Peyer's patch (tissue), 4 donors: ENCODE data around the gene OMA1. TPM values are rescaled to one million over a fixed set of nuclear protein-coding genes. Genes with fewer than 3 reads are reported as not detected.

Source experiments
- DNase-seq, 3 donors: peaks; one replicate each; pipeline ENCODE4 v3.0.0-alpha.2; 2017 to 2019
- H3K27ac ChIP-seq, 4 donors: fragments of 200-600 bp; sonication (generic); one replicate each; pipeline ENCODE4 v1.5.1; 2016 to 2019
- H3K27me3 ChIP-seq, 2 donors: fragments of 200-600 bp; sonication (generic); one replicate each; pipeline ENCODE4 v1.5.1; 2019
- H3K36me3 ChIP-seq, 3 donors: fragments of 200-600 bp; sonication (generic); one replicate each; pipeline ENCODE4 v1.5.1; 2016 to 2019
- H3K4me1 ChIP-seq, 4 donors: fragments of 200-600 bp; sonication (generic); one replicate each; pipeline ENCODE4 v1.5.1; 2016 to 2019
- H3K4me3 ChIP-seq, 4 donors: fragments of 200-600 bp; sonication (generic); 1 replicate in 3 of 4; 2 replicates in 1 of 4; pipeline ENCODE4 v1.5.1; 2016 to 2019; ENCODE audit warnings: mild to moderate bottlenecking in 1 of 4
- H3K9me3 ChIP-seq, 4 donors: fragments of 200-600 bp; sonication (generic); one replicate each; pipeline ENCODE4 v1.5.1; 2016 to 2019; ENCODE audit warnings: mild to moderate bottlenecking in 1 of 4
- POLR2A ChIP-seq, 2 donors: fragments of 450-650 bp; IDR thresholded peaks; one replicate each; pipeline ENCODE4 v1.5.1; 2017; ENCODE audit warnings: antibody characterized with exemption in 2 of 2, mild to moderate bottlenecking in 2 of 2, moderate library complexity in 2 of 2
- total RNA-seq, 4 donors: library from RNA; depleted of rRNA; stranded (reverse); fragments of >200 nt; gene quantifications; one replicate each; pipeline ENCODE4 v1.1.0, GENCODE V29; 2016
- TF ChIP-seq, protein P1 (sequence below), 6 experiments: fragments of 450-650 bp in 4 of 6; fragments of 200-600 bp in 2 of 6; sonication (generic) in 1 of 6; IDR thresholded peaks; one replicate each; pipeline ENCODE4 v1.5.1; 2017 to 2019; ENCODE audit warnings: antibody characterized with exemption in 6 of 6, mild to moderate bottlenecking in 3 of 6, moderate library complexity in 1 of 6

OMA1 gene
- total RNA-seq, 4 donors from 2014 or later: 15.5 to 52.8 (median 17.6) TPM

DNA sequence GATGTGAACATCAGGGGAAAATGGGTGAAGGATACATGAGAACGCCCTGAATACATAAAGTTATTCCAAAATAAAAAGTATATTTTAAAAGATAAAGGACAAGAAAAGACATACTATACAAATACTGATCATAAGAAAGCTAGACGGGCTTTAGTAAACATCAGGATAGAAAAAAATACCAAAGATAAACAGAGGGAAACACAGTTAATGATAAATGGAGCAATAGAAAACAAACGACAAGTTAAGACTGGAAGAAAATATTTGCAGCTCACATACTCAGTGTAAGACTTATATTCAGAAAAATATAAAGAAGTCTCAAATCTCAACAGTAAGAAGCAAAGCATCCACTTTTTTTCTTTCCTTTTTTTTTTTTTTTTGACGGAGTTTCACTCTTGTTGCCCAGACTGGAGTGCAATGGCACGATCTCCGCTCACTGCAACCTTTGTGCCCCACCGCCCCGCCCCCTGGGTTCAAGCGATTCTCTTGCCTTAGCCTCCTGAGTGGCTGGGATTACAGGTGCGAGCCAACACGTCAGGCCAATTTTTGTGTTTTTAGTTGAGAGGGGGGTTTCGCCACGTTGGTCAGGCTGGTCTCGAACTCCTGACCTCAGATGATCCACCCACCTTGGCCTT lies 94.8 kb downstream of the OMA1 start:
- no peak overlapping the region for H3K27ac ChIP-seq
- no peak for TF ChIP-seq POLR2A (IDR thresholded peaks at IDR 0.05)
- TF ChIP-seq, protein P1, sequence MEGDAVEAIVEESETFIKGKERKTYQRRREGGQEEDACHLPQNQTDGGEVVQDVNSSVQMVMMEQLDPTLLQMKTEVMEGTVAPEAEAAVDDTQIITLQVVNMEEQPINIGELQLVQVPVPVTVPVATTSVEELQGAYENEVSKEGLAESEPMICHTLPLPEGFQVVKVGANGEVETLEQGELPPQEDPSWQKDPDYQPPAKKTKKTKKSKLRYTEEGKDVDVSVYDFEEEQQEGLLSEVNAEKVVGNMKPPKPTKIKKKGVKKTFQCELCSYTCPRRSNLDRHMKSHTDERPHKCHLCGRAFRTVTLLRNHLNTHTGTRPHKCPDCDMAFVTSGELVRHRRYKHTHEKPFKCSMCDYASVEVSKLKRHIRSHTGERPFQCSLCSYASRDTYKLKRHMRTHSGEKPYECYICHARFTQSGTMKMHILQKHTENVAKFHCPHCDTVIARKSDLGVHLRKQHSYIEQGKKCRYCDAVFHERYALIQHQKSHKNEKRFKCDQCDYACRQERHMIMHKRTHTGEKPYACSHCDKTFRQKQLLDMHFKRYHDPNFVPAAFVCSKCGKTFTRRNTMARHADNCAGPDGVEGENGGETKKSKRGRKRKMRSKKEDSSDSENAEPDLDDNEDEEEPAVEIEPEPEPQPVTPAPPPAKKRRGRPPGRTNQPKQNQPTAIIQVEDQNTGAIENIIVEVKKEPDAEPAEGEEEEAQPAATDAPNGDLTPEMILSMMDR (IDR thresholded peaks at IDR 0.05): no peak

DNA sequence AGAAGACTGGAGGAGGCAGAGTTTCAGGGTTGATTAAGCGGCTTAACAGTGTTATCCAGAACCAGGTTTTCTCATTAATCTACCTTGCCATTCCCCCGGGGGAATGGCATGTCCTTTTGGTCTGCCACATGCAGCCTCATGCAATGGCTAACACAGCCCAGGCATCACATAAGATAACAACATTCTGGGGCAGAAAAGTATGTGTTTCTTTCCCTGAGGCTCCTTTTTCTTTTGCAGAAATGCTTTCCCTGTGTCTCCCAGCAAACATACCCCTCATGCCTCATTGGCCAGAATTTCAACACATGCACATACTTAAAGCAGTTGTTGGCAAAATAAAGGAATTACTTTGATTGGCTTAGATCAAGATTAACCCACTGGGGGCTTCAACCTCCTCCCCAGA lies 98.6 kb downstream of the OMA1 start:
- DNase-seq: no peak
- TF ChIP-seq, protein P1 (IDR thresholded peaks at IDR 0.05): no peak
- no peak for TF ChIP-seq POLR2A (IDR thresholded peaks at IDR 0.05)
- no peaks in the 10 kb centered on the region for H3K36me3 ChIP-seq
- no peaks in the 10 kb centered on the region for H3K27me3 ChIP-seq
- H3K4me1 ChIP-seq: no peaks in the 10 kb centered on the region
- H3K9me3 ChIP-seq: no peaks in the 10 kb centered on the region
- no peak overlapping the region for H3K4me3 ChIP-seq
- no peak overlapping the region for H3K27ac ChIP-seq

More for the DNA sequence above, 94.8 kb downstream of the OMA1 start:
- no peaks in the 10 kb centered on the region for H3K36me3 ChIP-seq
- no peaks in the 10 kb centered on the region for H3K9me3 ChIP-seq
- no peaks in the 10 kb centered on the region for H3K27me3 ChIP-seq
- no peak for DNase-seq
- H3K4me3 ChIP-seq: no peak overlapping the region
- no peaks in the 10 kb centered on the region for H3K4me1 ChIP-seq

DNA sequence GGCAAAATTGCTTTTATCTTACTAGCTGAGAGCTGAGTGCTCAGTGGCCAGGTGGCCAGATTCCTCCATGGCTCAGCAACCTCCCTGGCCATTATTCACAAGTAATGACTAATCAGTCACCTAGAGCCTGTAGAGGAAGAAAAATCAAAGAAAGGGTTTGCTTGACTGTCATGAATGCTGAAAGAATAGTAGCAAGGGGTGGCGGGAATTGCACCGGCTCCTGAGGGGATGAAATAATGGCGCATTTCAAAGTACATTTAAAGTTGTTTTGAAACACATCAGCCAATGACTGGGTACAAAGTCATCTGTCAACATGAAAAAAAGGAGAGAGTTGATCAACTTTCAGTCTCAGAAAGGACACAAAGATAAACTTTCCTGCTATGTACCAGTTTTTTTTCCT lies 99.5 kb downstream of the OMA1 start:
- Histone ChIP-seq H3K36me3 (no peaks in the 10 kb centered on the region), H3K4me3 (no peak overlapping the region), H3K4me1 (no peaks in the 10 kb centered on the region), H3K27me3 (no peaks in the 10 kb centered on the region), H3K9me3 (no peaks in the 10 kb centered on the region), H3K27ac (no peak overlapping the region)
- TF ChIP-seq, protein P1 (IDR thresholded peaks at IDR 0.05): no peak
- no peak for TF ChIP-seq POLR2A (IDR thresholded peaks at IDR 0.05)
- no peak for DNase-seq

DNA sequence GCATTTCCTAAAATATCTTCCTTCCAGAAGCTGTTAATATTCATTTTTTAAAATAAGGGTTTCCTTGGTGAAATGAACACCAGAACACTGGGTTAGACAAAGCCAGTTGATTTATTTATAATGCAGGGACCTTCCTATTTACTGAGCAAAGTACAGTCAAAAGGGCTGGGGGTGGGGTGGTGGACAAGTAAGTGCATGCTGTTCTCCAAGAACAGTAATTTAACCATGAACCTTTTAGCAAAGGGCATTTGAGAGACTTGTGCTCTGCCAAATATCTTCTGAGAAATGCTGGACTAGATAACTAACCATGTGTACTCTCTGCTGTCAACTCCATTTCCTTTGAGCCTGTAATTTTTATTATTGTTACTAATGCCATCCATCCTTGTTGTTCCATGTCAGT lies 100.2 kb downstream of the OMA1 start:
- DNase-seq: no peak

DNA sequence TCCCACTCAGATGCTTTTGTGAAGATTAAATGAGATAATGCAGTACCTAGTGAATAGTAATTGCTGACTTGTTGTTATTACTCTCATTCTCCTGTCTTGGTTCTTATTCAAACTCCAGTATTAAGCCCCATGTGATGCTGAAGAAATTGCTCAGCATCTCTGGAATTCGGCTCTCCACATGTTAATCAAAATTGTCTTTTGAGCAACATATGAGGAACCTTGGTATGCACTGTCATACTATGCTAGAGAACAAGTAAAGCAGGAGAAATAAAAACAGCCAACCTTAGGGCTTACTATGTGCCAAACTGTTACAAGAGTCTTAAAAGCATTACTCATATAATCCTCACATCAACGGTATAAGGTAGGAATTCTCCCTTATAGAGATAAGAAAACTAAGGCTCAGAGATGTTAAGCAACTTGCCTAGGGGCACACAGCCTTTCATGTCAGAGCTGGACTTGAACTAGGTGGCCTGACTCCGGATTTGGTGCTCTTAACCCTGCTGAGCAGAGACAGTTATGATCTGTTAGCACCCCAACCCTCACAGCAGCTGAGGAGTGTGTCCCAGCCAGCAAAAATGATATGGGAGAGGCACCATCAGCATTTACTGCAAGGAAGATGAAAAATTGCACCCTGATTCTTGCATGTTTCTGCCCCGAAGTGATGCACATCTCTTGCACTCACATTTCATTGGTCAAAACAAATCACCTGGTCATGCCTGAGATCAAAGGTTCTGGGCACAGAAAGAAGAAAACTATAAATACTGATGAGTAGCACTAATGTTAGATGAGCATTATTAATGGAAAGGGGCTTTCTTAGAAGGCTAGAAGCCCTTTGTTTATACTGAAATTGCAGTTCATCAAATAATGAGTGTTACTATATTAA lies 102.3 kb downstream of the OMA1 start:
- no peaks in the 10 kb centered on the region for H3K36me3 ChIP-seq
- no peak for TF ChIP-seq POLR2A (IDR thresholded peaks at IDR 0.05)
- TF ChIP-seq, protein P1 (IDR thresholded peaks at IDR 0.05): no peak
- no peak for DNase-seq

More for the DNA sequence above, 100.2 kb downstream of the OMA1 start:
- TF ChIP-seq POLR2A (IDR thresholded peaks at IDR 0.05): no peak
- TF ChIP-seq, protein P1 (IDR thresholded peaks at IDR 0.05): no peak
- no peak overlapping the region for H3K4me3 ChIP-seq
- no peaks in the 10 kb centered on the region for H3K36me3 ChIP-seq
- no peaks in the 10 kb centered on the region for H3K4me1 ChIP-seq
- no peaks in the 10 kb centered on the region for H3K9me3 ChIP-seq
- no peaks in the 10 kb centered on the region for H3K27me3 ChIP-seq
- H3K27ac ChIP-seq: no peak overlapping the region

More for the DNA sequence above, 102.3 kb downstream of the OMA1 start:
- Histone ChIP-seq H3K4me3 (no peak overlapping the region), H3K4me1 (no peaks in the 10 kb centered on the region), H3K27ac (no peak overlapping the region), H3K27me3 (no peaks in the 10 kb centered on the region), H3K9me3 (no peaks in the 10 kb centered on the region)
